SK-N-SH treated with all-trans-retinoic acid at 6 μM for 48 hours (cell line): ENCODE results near the gene SASH1.

Experiments
- BACH2 ChIP-seq: fragments of 250-450 bp; sonication (Bioruptor Pico); IDR thresholded peaks from 2 replicates; pipeline ENCODE4 v1.9.0; 2021; ENCODE audit warnings: mild to moderate bottlenecking, borderline replicate concordance
- ISL1 ChIP-seq: fragments of 250-450 bp; sonication (Bioruptor Pico); IDR thresholded peaks from 2 replicates; pipeline ENCODE4 v2.1.2; 2022; ENCODE audit warnings: mild to moderate bottlenecking, moderate library complexity
- TF ChIP-seq, protein P1 (sequence below): fragments of 250-450 bp; sonication (Bioruptor Pico); IDR thresholded peaks from 2 replicates; pipeline ENCODE4 v1.5.1; 2020; ENCODE audit warnings: low read depth, mild to moderate bottlenecking, moderate library complexity

DNA sequence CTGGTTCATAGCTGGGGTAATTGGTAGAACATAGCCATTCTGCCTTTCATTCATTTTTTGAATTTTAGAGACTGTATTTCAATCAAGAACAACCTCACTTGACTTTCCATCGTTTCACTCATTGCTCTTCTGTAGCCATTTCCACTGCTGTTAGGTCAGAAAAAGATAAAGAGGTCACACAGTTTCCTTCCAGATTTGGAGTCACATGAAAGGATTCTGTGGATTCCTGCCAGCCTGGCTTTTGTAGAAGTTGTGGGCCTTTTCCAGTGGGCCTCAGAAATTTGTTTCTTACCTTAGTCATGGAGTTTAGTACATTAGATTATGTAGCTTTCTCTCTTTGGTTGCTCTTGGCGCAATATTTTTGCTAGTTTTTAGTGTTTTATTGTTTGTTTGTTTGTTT lies 157.8 kb downstream of the SASH1 start:
- TF ChIP-seq ISL1: no peak
- TF ChIP-seq, protein P1, sequence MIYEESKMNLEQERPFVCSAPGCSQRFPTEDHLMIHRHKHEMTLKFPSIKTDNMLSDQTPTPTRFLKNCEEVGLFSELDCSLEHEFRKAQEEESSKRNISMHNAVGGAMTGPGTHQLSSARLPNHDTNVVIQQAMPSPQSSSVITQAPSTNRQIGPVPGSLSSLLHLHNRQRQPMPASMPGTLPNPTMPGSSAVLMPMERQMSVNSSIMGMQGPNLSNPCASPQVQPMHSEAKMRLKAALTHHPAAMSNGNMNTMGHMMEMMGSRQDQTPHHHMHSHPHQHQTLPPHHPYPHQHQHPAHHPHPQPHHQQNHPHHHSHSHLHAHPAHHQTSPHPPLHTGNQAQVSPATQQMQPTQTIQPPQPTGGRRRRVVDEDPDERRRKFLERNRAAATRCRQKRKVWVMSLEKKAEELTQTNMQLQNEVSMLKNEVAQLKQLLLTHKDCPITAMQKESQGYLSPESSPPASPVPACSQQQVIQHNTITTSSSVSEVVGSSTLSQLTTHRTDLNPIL (CRISPR knock-in tag): no peak
- no peak for TF ChIP-seq BACH2 (CRISPR knock-in tag)
